NCI-H2171 treated with DMSO at 0.1 percent for 48 hours (cell line): ENCODE data around the gene CRYGN.

ENCODE experiments used
- DNase-seq: peaks from one replicate; lab custom pipeline; 2025; lab: John Stamatoyannopoulos, UW

Gene CRYGN

DNA sequence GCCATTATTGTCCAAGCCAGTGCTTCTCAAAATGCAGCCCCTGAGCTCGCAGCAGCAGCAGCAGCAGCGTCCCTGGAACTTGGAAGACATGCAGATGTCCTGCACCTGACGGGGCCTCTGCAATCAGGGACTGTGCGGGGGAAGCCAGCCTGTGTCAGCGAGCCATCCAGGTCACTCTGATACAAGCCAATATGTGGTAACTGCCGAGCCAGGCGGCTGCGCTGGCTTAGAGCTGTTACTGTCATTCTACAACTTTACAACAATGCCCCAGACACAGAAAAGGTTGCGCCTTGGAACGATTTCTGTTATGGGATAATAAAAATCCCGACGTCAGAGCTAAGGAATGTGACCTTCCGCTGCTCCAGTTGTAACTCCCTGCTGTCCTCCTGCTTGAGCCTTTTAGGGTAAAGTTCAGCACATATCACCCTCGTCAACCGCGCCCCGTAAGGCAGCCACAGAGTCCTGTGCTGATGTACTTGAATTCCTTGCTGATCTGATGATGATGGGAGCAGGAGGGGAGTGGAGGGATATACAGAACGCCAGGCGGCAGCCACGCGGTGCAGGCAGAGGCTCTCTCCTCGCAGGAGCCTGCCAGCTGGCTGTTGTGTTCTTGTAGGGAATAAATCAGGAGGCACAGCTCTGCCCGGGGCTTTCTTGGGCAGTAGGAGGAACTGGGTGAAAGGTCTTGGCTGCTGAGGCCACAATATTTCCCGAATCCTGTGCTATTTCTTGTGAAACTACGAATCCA lies 20.0 kb upstream of the CRYGN start:
- DNase-seq: peak; percentile 68

GRCh38 chr7:151457534-151457933 lies 17.6 kb upstream of the CRYGN start:
- DNase-seq: no peak

DNA sequence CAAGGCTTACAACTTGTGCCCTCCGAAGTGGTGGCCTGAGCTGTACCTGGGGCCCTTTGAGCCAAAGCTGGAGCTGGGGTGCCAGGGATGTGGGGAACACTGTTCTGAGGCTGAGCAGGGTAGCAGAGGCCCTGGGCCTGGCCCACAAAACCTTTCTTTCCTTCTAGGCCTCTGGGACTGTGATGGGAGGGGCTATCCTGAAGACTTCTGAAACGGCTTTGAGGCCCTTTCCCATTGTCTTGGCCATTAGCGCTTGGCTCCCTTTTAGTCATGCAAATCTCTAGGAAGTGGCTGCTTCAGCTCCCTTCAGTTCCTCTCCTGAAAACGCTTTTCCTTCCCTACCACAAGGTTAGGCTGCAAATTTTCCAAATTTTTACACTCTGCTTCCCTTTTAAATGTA lies 16.8 kb upstream of the CRYGN start:
- DNase-seq: no peak

DNA sequence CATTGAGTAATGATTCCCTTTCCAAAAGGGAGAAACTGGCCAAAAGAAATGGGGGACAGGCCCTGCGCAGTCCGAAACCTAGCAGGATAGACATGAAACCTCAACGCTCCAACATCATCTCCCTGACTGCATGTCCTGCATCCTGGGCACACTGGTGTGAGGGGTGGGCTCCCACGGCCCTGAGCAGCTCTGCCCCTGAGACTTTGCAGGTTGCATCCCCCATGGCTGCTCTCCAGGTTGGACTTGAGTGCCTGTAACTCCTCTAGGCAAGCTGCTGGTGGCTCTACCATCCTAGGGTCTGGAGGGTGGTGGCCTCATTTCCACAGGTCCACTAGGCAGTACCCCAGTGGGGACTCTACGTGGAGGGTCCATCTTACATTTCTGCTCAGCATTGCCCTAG lies 16.3 kb upstream of the CRYGN start:
- no peak for DNase-seq

- DNase-seq: no peak
Measured at GRCh38 chr7:151455690-151456089, 15.7 kb upstream of the CRYGN start.

DNA sequence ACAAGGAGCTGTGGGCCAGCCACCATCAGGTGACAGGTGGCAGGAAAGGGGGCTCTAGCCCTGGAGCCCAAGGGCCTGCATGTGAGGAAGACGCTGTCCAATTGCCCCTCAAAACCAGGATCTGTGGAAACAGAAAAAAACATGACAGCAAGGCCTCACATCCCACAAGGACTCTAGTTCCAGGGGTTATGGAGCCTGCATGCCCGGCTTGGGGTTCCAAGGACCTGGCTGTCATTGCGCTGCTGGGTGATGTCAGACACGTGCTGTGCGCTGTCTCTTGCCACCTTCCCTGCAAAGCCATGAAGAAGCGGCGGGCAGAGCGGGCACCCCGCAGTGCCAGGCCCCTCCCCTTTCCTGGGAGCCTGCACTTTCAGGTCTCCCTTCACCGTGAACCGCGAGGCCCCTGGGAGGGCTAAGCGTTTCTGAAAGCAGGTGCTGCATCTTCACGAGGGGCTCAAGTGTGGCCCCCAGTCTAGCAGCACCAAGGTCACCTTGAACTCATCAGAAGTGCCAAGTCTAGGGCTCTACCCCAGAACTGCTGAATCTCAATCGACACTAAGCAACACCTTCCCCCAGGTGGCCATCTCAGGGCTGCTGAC lies 15.1 kb upstream of the CRYGN start:
- no peak for DNase-seq

- DNase-seq: no peak
Measured at GRCh38 chr7:151454305-151454704, 14.4 kb upstream of the CRYGN start.

DNA sequence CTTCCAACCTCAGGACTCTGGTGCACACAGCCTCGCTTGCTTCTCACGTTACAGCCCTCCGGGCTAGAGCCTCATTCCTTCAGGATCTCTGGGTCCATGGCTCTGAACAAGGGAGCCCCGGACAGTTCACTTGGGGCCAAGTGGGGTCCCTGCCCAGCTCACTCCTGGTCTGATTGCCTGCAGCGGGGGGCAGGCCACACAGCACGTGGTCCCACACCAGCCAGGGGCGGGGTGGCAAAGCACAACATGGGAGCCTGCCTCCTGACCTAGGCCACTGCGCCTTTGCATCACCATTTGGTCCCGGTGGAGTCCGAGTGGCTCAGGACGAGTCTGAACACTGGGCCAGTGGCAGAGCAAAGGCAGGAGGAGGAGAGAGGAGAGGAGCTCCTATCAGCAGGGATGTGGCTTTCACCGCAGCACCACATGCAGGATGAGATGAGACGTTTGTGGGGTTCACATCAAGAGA lies 13.4 kb upstream of the CRYGN start:
- no peak for DNase-seq

DNA sequence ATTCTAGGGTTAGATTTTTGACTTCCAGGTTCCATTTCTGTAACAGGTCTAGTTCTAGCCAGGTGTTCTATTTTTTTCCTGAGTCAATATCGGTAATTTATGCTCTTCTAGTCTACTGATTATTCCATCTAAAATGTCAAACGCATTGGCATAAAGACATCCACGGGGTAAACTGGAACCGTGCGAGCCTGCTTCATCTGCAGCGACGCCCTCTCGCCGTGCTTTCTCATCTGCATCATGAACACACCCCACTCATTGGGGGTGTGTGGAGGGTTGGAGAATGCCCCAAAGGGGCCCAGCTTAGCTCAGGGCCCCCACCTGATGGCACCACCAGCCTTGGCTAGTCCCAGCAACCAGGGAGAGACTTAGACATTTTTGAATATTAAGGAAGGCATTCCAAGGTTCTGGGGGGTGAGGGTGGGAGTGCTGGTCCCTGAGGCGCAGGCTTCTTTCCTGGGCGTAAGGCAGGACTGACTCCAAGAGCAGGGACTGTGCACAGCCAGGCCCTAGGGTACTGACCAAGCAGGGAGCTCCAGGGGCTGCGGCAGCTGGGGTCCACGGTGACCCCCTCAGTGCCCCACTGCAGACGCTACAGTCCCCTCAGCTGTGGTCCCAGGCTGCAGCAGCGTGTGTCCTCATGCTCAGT lies 12.9 kb upstream of the CRYGN start:
- DNase-seq: no peak

DNA sequence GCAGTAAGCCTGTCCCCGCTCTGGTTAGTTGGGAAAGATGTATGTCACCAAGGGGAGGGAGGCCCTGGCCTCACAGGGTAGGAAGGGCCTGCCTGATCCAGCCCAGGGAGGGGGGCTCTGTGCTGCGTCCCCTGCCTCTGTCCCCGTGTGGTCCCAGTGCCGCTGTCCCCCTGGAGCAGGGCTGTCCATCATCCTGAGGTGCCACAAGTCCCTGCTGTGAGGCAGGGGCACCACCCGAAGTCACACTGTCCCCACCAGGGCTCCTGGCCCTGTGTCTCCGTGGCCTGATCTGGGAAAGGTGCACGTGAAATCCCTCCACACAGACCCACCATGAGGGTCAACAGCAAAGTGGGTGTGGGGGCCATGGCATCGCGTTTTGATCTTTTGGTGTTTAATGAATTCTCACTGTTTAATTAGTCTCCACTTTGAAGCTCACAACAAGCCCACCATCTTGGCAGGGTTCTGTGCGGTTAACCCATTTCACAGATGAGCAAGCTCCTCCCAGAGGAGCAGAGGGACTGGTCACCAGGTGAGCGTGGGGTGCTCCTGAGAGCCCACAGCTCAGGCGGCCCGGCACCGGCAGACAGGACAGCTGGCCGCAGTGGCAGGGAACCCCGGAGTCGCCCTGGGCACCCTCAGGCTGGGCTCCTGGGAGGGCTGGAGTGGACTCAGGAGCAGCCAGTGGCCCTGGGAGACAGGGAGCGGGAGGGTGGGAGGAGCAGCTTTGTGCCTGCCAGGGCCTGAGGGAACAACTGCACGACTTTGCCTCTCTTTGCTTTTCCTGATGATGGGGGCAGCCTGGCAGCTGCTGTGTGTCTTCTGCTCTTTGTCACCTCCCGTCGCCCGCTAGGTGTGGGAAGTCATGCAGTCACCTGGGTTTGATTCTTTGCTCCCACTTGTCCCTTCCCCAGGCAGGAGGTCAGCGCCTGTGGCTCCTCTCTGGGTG lies 12.0 kb upstream of the CRYGN start:
- no peak for DNase-seq

GRCh38 chr7:151451156-151451555 lies 11.2 kb upstream of the CRYGN start:
- DNase-seq: no peak

DNA sequence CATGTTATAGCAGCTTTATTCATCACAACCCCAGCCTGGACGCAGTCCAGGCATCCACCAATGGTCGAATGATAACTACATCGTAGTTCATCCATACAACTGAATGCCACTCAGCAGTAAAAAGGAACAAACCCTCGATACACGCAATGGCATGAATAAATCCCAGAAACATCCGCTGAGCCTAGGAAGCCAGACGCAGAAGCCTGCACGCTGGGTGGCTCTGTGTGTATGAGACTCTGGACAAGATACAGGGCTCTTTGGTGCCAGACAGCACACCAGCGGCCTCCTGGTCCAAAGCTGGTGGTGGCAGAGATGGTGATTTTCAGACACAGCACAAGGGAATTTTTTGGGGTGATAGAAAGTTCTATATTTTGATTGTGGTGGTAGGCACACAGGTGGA lies 10.0 kb upstream of the CRYGN start:
- DNase-seq: no peak

- DNase-seq: peak; percentile 69
Measured at GRCh38 chr7:151448261-151449252, 8.6 kb upstream of the CRYGN start.

GRCh38 chr7:151447901-151448260 lies 7.9 kb upstream of the CRYGN start:
- DNase-seq: no peak

DNA sequence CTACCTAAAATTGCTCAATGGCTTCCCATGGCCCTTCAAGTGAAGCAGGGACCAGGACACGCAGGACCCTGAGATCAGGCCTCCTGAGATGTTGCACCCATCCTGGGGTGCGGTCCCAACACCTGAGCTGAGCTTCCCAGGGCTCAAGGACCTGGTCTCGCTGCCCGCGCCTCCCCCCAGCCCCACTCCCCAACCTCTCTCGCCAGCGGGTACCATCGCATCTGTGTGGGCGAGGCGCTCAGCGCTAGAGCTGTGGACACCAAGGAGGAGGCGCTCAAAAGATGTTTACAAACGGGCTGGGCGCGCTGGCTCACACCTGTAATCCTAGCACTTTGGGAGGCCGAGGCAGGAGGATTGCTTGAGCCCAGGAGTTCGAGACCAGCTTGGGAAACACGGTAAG lies 7.4 kb upstream of the CRYGN start:
- DNase-seq: no peak

- DNase-seq: no peak
Measured at GRCh38 chr7:151446412-151446811, 6.5 kb upstream of the CRYGN start.

DNA sequence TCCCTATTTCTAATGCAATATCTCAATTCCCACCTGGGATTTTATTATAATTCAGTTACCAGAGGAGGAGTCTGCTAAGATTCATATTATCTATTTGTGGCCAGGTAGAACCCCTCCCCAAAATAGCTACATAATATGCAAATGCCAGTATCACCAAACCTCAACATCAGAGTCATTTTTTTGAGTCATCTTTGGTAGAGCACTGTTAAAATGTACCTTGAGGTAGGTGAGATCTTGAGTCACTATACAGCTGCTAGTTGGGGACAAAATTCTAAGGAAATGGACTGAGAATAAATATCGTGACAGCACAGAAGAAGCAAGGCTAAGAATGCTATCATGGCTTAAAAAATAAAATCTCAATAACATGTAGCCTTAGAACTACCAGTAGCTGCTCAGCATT lies 4.7 kb upstream of the CRYGN start:
- DNase-seq: no peak

DNA sequence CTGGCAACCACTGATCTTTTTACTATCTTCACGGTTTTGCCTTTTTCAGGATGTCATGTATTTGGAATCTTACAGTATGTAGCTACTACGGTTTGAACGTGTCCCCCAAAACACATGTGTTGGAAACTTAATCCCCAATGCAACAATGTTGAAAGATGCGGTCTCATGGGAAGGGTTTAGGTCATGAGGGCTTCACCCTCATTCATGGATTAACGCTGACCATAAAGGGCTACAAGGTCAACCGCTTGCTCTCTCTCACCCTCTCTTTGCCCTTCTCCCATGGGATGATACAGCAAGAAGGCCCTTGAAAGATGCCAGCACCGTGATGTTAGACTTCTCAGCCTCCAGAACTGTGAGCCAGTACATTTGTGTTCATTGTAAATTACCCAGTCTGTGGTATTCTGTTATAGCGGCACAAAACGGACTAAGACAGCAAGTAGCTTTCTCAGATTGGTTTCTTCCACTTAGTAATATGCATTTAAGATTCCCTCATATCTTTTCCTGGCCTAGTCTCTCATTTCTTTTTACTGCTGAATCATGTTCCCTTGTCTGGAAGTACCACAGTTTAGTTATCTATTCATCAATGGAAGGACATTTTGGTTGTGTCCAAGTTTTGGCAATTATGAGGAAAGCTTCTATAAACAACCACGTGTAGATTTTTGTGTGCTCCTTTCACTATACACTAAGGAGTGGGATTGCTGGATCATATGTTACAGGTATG lies 3.0 kb upstream of the CRYGN start:
- DNase-seq: peak; percentile 61

DNA sequence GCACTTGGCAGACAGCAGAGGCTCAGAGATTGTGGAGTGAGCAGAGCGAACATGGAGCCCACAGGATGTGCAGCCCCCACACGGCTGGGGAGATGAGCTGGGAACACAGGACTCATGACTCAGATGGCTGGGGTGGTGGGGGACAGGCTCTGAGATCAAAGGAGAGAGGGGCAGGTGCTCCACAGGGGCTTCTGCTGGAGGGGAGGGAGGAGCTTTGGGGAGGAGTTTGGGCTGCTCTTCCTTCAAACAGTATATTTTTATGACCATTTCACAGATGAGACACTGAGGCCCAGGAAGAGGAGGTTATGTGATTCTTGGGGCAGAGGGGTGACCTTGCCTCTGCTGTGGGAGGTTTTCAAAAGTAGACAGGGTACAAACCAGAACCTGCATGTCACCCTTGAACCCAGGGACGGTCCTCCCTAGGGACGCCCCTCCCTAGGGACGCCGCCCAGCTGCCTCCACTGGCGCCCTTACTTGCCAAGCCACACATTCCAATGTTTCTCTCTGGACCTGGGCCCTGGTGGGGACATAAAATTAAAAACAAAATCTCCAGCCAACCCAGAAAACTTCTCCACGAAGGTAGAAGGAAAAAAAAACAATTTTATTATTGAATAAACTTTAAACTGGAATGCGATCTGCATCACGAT lies 981 bp upstream of the CRYGN start:
- no peak for DNase-seq
